Left ventricle myocardium inferior (tissue), 1 donor: ENCODE results near the gene PGGHG. TPM values are rescaled to one million over a fixed set of nuclear protein-coding genes. Genes with fewer than 3 reads are reported as not detected.

Experiments
- DNase-seq: peaks from one replicate; pipeline ENCODE4 v3.0.0-alpha.2; 2020
- H3K27ac ChIP-seq: fragments of 200-600 bp; replicated peaks from 2 replicates; pipeline ENCODE4 v1.8.0; 2021
- H3K27me3 ChIP-seq: fragments of 200-600 bp; 2 replicates; pipeline ENCODE4 v1.8.0; 2021; ENCODE audit warnings: low read depth
- H3K36me3 ChIP-seq: fragments of 200-600 bp; 2 replicates; pipeline ENCODE4 v1.8.0; 2021
- H3K4me1 ChIP-seq: fragments of 200-600 bp; 2 replicates; pipeline ENCODE4 v1.8.0; 2021
- H3K4me3 ChIP-seq: fragments of 200-600 bp; 2 replicates; pipeline ENCODE4 v1.8.0; 2021; ENCODE audit warnings: mild to moderate bottlenecking, moderate library complexity
- H3K9me3 ChIP-seq: fragments of 200-600 bp; replicated peaks from 2 replicates; pipeline ENCODE4 v1.8.0; 2021
- intact Hi-C: fragments of 100-400 bp; cut with micrococcal nuclease; formaldehyde crosslinking; loops from one replicate; pipeline ENCODE4 v1.11.0; 2022
- total RNA-seq: library from RNA; stranded (reverse); fragmentation: NEBNext Ultra II Directional; extraction: Animal tissue kit (Norgen Biotek cat#: 25700); gene quantifications from one replicate; pipeline ENCODE4 v1.2.1, GENCODE V29; 2021
- TF ChIP-seq, protein P1 (sequence below): fragments of 200-600 bp; IDR thresholded peaks from 2 replicates; pipeline ENCODE4 v1.8.0; 2021; ENCODE audit warnings: antibody characterized with exemption, mild to moderate bottlenecking, borderline replicate concordance
- donor health status: DM: no; HTN: yes; CAD: no; lungs with severe emphysema.

PGGHG gene
- total RNA-seq, 1 donor from 2014 or later: 7.2 TPM

DNA sequence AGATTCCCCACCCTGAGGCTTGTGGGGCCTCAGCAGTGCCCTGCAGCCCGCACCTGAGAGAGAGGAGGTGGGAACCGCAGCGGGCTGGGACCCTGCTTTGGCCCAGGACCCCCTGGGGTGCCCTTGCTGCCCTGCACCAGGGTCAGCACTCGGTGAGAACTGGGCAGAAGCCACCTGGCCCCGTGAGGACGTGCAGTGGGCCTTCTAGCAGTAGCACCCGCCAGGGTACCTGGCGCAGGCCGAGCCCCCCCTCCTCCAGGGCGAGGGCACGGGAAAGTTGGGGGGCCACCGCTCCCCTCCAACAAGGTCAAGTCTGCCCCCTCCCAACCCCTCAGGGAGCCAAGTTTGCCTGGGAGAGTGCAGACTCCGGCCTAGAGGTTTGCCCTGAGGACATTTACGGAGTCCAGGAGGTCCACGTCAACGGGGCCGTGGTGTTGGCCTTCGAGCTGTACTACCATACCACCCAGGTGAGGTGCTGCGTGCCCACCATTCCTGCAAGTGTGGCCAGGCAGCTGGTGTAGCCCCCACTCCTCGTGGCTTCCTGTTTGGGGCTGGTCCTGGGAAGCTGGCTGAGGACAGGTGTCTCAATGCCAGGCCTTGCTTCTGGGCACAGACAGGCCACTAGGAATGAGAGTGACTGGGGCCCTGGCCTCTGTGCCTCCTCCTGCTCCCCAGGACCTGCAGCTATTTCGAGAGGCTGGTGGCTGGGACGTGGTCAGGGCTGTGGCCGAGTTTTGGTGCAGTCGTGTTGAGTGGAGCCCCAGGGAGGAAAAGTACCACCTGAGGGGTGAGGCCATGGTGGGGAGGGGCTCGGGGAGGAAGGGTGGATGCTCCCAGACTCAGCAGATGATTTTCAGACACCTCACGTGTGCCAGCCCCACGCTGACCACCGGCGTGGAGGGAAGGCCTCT is 3.5 kb downstream of the PGGHG start:
- no peaks in the 10 kb centered on the region for H3K9me3 ChIP-seq
- H3K4me1 ChIP-seq: peaks cover 29% of the 10 kb centered on the region
- no peaks in the 10 kb centered on the region for H3K36me3 ChIP-seq
- no peak overlapping the region for H3K27ac ChIP-seq
- TF ChIP-seq, protein P1, sequence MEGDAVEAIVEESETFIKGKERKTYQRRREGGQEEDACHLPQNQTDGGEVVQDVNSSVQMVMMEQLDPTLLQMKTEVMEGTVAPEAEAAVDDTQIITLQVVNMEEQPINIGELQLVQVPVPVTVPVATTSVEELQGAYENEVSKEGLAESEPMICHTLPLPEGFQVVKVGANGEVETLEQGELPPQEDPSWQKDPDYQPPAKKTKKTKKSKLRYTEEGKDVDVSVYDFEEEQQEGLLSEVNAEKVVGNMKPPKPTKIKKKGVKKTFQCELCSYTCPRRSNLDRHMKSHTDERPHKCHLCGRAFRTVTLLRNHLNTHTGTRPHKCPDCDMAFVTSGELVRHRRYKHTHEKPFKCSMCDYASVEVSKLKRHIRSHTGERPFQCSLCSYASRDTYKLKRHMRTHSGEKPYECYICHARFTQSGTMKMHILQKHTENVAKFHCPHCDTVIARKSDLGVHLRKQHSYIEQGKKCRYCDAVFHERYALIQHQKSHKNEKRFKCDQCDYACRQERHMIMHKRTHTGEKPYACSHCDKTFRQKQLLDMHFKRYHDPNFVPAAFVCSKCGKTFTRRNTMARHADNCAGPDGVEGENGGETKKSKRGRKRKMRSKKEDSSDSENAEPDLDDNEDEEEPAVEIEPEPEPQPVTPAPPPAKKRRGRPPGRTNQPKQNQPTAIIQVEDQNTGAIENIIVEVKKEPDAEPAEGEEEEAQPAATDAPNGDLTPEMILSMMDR: no peak
- peak; percentile 12 for DNase-seq
- intact Hi-C loops: no loop called here
- no peak overlapping the region for H3K4me3 ChIP-seq
- peaks cover 39% of the 10 kb centered on the region for H3K27me3 ChIP-seq

DNA sequence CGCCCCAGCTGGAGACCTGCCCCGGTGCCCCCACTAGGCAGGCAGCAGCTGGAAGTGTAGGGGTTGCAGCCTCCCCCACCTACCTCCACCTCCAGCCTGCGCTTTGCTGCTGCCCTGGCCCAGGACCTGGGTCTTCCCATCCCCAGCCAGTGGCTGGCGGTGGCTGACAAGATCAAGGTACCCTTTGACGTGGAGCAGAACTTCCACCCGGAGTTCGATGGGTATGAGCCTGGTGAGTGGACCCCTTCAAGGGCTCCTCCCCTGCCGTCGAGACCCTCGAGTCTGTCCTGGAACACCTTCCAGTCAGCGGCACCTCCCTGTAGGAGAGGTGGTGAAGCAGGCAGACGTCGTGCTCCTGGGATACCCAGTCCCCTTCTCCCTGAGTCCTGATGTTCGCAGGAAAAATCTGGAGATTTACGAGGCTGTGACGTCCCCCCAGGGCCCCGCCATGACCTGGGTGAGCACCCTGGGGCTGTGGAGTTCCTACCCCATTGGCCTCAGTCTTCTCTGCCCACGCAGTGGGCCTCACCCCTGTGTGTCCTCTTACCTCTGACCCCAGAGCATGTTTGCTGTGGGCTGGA is 4.4 kb downstream of the PGGHG start:
- H3K27ac ChIP-seq: no peak overlapping the region
- H3K4me1 ChIP-seq: peaks cover 31% of the 10 kb centered on the region
- no peak overlapping the region for H3K4me3 ChIP-seq
- DNase-seq: peak; percentile 12
- peaks cover 38% of the 10 kb centered on the region for H3K27me3 ChIP-seq
- no peaks in the 10 kb centered on the region for H3K9me3 ChIP-seq
- TF ChIP-seq, protein P1: no peak
- intact Hi-C loops: no loop called here
- no peaks in the 10 kb centered on the region for H3K36me3 ChIP-seq

DNA sequence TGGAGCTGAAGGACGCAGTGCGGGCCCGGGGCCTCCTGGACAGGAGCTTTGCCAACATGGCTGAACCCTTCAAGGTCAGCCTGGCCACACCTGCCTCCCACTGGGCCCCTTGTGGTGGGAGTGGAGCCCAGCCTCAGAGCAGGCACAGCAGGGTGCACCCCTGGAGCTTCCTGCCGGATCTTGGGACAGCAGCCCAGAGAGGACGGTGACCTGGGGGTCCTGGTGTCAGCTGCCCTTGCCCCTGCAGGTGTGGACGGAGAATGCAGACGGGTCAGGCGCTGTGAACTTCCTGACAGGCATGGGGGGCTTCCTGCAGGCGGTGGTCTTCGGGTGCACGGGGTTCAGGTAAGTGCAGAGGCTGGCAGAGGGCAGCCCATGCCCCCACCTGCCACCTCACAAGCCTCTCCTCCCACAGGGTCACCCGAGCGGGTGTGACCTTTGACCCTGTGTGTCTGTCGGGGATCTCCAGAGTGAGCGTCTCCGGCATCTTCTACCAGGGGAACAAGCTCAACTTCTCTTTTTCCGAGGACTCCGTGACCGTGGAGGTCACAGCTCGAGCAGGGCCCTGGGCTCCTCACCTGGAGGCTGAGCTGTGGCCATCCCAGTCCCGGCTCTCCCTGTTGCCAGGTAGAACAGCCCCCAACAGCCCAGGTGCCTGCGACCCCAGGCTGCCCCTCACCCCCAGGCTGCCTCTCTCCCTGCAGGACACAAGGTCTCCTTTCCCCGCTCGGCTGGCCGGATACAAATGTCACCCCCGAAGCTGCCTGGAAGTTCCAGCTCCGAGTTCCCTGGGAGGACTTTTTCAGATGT is 5.1 kb downstream of the PGGHG start:
- Histone ChIP-seq H3K27me3 (peaks cover 40% of the 10 kb centered on the region), H3K4me3 (no peak overlapping the region), H3K36me3 (no peaks in the 10 kb centered on the region), H3K9me3 (no peaks in the 10 kb centered on the region), H3K27ac (no peak overlapping the region), H3K4me1 (peaks cover 31% of the 10 kb centered on the region)
- intact Hi-C loops: no loop called here
- TF ChIP-seq, protein P1: no peak
- peak; percentile 14 for DNase-seq

DNA sequence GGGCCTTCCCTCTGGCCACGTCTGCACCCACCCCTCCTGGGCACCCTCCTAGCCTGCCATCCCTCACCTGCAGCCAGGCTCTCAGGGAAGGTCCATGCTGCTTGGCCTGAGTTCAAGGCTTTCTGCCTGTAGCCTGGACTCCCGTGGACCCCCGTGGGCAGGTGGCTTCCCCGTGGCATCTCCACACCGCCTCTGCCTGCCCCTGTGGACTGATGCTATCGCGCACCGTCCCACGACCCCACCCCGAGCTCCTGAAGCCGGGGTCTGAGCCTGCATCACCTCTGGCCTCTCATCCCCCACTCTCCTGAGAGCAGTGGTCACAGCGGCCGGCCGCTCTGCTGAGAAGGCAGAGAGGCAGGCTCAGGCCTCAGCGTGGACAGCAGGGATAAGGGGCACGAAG is 5.9 kb downstream of the PGGHG start:
- H3K4me1 ChIP-seq: peaks cover 26% of the 10 kb centered on the region
- H3K27me3 ChIP-seq: peaks cover 47% of the 10 kb centered on the region
- no peak overlapping the region for H3K27ac ChIP-seq
- TF ChIP-seq, protein P1: no peak
- peak; percentile 11 for DNase-seq
- H3K4me3 ChIP-seq: no peak overlapping the region
- no peaks in the 10 kb centered on the region for H3K9me3 ChIP-seq
- H3K36me3 ChIP-seq: no peaks in the 10 kb centered on the region
- intact Hi-C loops: no loop called here
